HepG2 (cell line): ENCODE measurements around the gene STOM. TPM values are rescaled to one million over a fixed set of nuclear protein-coding genes. Genes with fewer than 3 reads are reported as not detected.

Experiments
- ATAC-seq: fragments of 200-7000 bp; cut with Tn5 transposase; 3 replicates; pipeline ENCODE4 v1.9.1; 2020; ENCODE audit warnings: mild to moderate bottlenecking, moderate library complexity
- BruUV-seq: library from RNA; stranded (reverse); fragments of 400-500 nt; replicated peaks from 2 replicates; lab custom pipeline; 2021; lab: Mats Ljungman, UMichigan
- CTCF ChIA-PET: fragments of 300-600 bp; formaldehyde crosslinking; extraction: SDS; loops from one replicate; lab custom pipeline; 2021; ENCODE audit warnings: low total read pairs, inconsistent platforms, low intra/inter-chr PET ratio; lab: Yijun Ruan, JAX
- POLR2A ChIA-PET: fragments of 350-600 bp; sonication (Branson Sonifier 250); formaldehyde crosslinking; loops from one replicate; lab custom pipeline; 2020; ENCODE audit warnings: antibody characterized with exemption, inconsistent platforms; lab: Yijun Ruan, JAX
- DNase-seq: peaks from one replicate; pipeline ENCODE4 v3.0.0-alpha.2; 2015; ENCODE audit warnings: low spot score
- FAIRE-seq: peaks from 3 replicates; lab custom pipeline; 2011; peaks lifted over from hg19 to GRCh38; lab: Jason Lieb, UNC
- H2AFZ ChIP-seq: one replicate; pipeline ENCODE4 v1.6.1; 2011; ENCODE audit warnings: low read length, inconsistent platforms
- H3K27ac ChIP-seq: fragments of 300-600 bp; 3 replicates; pipeline ENCODE4 v1.8.0; 2011; ENCODE audit warnings: mixed run types, mild to moderate bottlenecking, mixed read lengths, low read length, inconsistent platforms; ENCODE audit not compliant: insufficient read depth; ENCODE audit errors: extremely low read length
- H3K27me3 ChIP-seq, 2 experiments: fragments of 200-600 bp in 1 of 2; 2 replicates in 1 of 2; 3 replicates in 1 of 2; pipeline versions ENCODE4 v1.6.0 to v1.8.0; 2011; ENCODE audit warnings: low read length in 2 of 2, mild to moderate bottlenecking in 2 of 2, moderate library complexity in 2 of 2, inconsistent platforms in 1 of 2; ENCODE audit not compliant: insufficient read depth in 2 of 2, control insufficient read depth in 1 of 2
- H3K36me3 ChIP-seq, 2 experiments: fragments of 200-600 bp in 1 of 2; replicated peaks in 1 of 2; 2 replicates in 1 of 2; 3 replicates in 1 of 2; pipeline versions ENCODE4 v1.5.1 to v1.8.0; 2011; ENCODE audit warnings: low read length in 2 of 2, inconsistent platforms in 1 of 2; ENCODE audit not compliant: insufficient read depth in 2 of 2, control insufficient read depth in 1 of 2
- H3K4me1 ChIP-seq: 2 replicates; pipeline ENCODE4 v1.5.1; 2012; ENCODE audit warnings: low read length, inconsistent platforms; ENCODE audit not compliant: insufficient read depth
- H3K4me2 ChIP-seq: 2 replicates; pipeline ENCODE4 v1.6.0; 2011; ENCODE audit warnings: low read depth, low read length, inconsistent platforms
- H3K4me3 ChIP-seq, 3 experiments: fragments of 200-600 bp in 1 of 3; sonication (generic), shearing (Covaris generic) in 1 of 3; replicated peaks in 1 of 3; 2 replicates each; pipeline ENCODE4 v1.5.1; 2011 to 2016; ENCODE audit warnings: low read length in 3 of 3, inconsistent platforms in 2 of 3, low read depth in 2 of 3, mild to moderate bottlenecking in 2 of 3, control low read depth in 1 of 3, mixed read lengths in 1 of 3; ENCODE audit not compliant: insufficient read depth in 1 of 3
- H3K79me2 ChIP-seq: one replicate; pipeline ENCODE4 v1.6.1; 2011; ENCODE audit warnings: low read length, inconsistent platforms; ENCODE audit not compliant: insufficient read depth
- H3K9ac ChIP-seq: 2 replicates; pipeline ENCODE4 v1.6.0; 2011; ENCODE audit warnings: mild to moderate bottlenecking, low read depth, low read length, inconsistent platforms; ENCODE audit not compliant: insufficient read depth
- H3K9me3 ChIP-seq: 2 replicates; pipeline ENCODE4 v1.5.1; 2012; ENCODE audit warnings: mild to moderate bottlenecking, low read length
- H4K20me1 ChIP-seq: 2 replicates; pipeline ENCODE4 v1.6.0; 2011; ENCODE audit warnings: inconsistent platforms, mild to moderate bottlenecking, low read length, moderate library complexity; ENCODE audit not compliant: insufficient read depth
- DMAP1 ChIP-seq: IDR thresholded peaks from 2 replicates; pipeline ENCODE4 v1.6.1; 2016
- DMTF1 ChIP-seq: sonication (generic); formaldehyde crosslinking; IDR thresholded peaks from 2 replicates; pipeline ENCODE4 v1.4.0; 2020; ENCODE audit warnings: mild to moderate bottlenecking, missing genetic modification reagents
- ZNF318 ChIP-seq: sonication (generic); formaldehyde crosslinking; IDR thresholded peaks from 2 replicates; pipeline ENCODE4 v1.4.0; 2020; ENCODE audit warnings: mild to moderate bottlenecking, missing genetic modification reagents
- ZNF652 ChIP-seq: IDR thresholded peaks from 2 replicates; pipeline ENCODE4 v1.6.1; 2016; ENCODE audit warnings: low read depth, borderline replicate concordance
- WGBS: methylation state at CpG from one replicate; pipeline ENCODE4 v1.1.6; 2017; ENCODE audit warnings: low lambda C conversion rate; 5-methylcytosine and 5-hydroxymethylcytosine counted together
- in situ Hi-C: cut with HindIII; loops from 2 replicates; pipeline ENCODE4 v1.10.0; 2017; ENCODE audit warnings: low pct_unique_long_range_greater_than_20kb; ENCODE audit not compliant: extremely low pct_ligation_motif_present
- intact Hi-C: fragments of 100-400 bp; cut with micrococcal nuclease; formaldehyde crosslinking; loops from one replicate; pipeline ENCODE4 v1.10.0; 2022; ENCODE audit not compliant: unreplicated experiment
- polyA plus RNA-seq, 8 experiments: library from polyadenylated mRNA; depleted of rRNA in 3 of 8; stranded (reverse) in 7 of 8; unstranded in 1 of 8; fragments of >200 nt; fragmentation: Illumina TruSeq in 4 of 8; extraction: Trizol in 4 of 8; gene quantifications; 2 replicates each; pipeline versions ENCODE4 v1.2.1 to v1.2.3, GENCODE V29; 2011 to 2016; ENCODE audit warnings: low read depth in 4 of 8, missing spikeins in 1 of 8, mixed read lengths in 1 of 8; ENCODE audit not compliant: insufficient read depth in 1 of 8
- total RNA-seq, 5 experiments: library from RNA; depleted of rRNA; stranded (reverse); fragments of >200 nt; fragmentation: Illumina TruSeq; extraction: Trizol; gene quantifications; 2 replicates each; pipeline ENCODE4 v1.2.3, GENCODE V29; 2016; ENCODE audit warnings: low read depth in 1 of 5

STOM gene
- total and polyA plus RNA-seq, 2 of the 13 experiments (the other 11 are each of a cell fraction or from before 2014, with no cell fraction given) = 43.6 to 165 TPM

GRCh38 chr9:121304707-121305106 lies 65.3 kb downstream of the STOM start:
- intact Hi-C loops (loop anchor here (2.0 kb wide), 1 partner anchor 70 kb away; no protein-coding TSS in a partner anchor), in situ Hi-C loops (no loop called here)
- Histone ChIP-seq H4K20me1 (no peaks in the 10 kb centered on the region), H3K4me2 (no peak overlapping the region), H3K4me3 (no peak overlapping the region), H3K36me3 (peaks cover 24 to 40% of the 10 kb centered on the region in 2 experiments; a peak in 4 of 5 replicates), H3K4me1 (peaks cover 62% of the 10 kb centered on the region), H3K27me3 (no peaks in the 10 kb centered on the region), H3K9ac (no peak overlapping the region), H3K27ac (no peak overlapping the region), H3K9me3 (no peaks in the 10 kb centered on the region), H3K79me2 (peaks cover 11% of the 10 kb centered on the region), H2AFZ (no peak overlapping the region)
- no peak for FAIRE-seq
- no TSS peak for BruUV-seq
- ChIA-PET POLR2A (interaction anchor here (0.7 to 14.1 kb wide), 3 partner anchors 9 to 20 kb away, joined by 3 to 398 read pairs (median 3); no protein-coding TSS in a partner anchor), CTCF (no interaction called here)
- DNase-seq = no peak
- WGBS = 90% methylated on average over 1 of the region's 1 CpG
- no peak for ATAC-seq
- no peak for TF ChIP-seq DMAP1 (CRISPR knock-in tag)
- TF ChIP-seq ZNF652 = peak; percentile 63

- 92% methylated on average over 3 of the region's 3 CpGs for WGBS
- ATAC-seq (no peak), DNase-seq (no peak), FAIRE-seq (no peak)
- intact Hi-C loops (loop anchor here (2.0 kb wide), 1 partner anchor 69 kb away; no protein-coding TSS in a partner anchor), in situ Hi-C loops (no loop called here)
- Histone ChIP-seq H3K4me3 (no peak overlapping the region), H3K9me3 (no peaks in the 10 kb centered on the region), H3K4me2 (0 out of 2 replicates have a peak overlapping the region, but pooled peaks have one; percentile 6), H2AFZ (no peak overlapping the region), H3K9ac (no peak overlapping the region), H4K20me1 (no peaks in the 10 kb centered on the region), H3K27ac (no peak overlapping the region), H3K4me1 (peaks cover 68% of the 10 kb centered on the region), H3K27me3 (no peaks in the 10 kb centered on the region), H3K79me2 (peaks cover 11% of the 10 kb centered on the region), H3K36me3 (peaks cover 22 to 40% of the 10 kb centered on the region in 2 experiments; a peak in 4 of 5 replicates)
- ChIA-PET POLR2A (interaction anchor here (0.5 to 14.1 kb wide), 5 partner anchors 8 to 36 kb away, joined by 3 to 398 read pairs (median 3); partner anchors contain the start of gene GSN), CTCF (no interaction called here)
- BruUV-seq = no TSS peak
- TF ChIP-seq DMTF1 (CRISPR knock-in tag) (no peak), ZNF318 (CRISPR knock-in tag) (no peak)
These were observed 66.3 kb downstream of the STOM start for GRCh38 chr9:121303456-121304451.
